HepG2 (cell line): Measurements from ENCODE around the gene CHRNB4. TPM values are rescaled to one million over a fixed set of nuclear protein-coding genes. Genes with fewer than 3 reads are reported as not detected.

Source experiments
- ATAC-seq: fragments of 200-7000 bp; cut with Tn5 transposase; 3 replicates; pipeline ENCODE4 v1.9.1; 2020; ENCODE audit warnings: mild to moderate bottlenecking, moderate library complexity
- BruUV-seq: library from RNA; stranded (reverse); fragments of 400-500 nt; replicated peaks from 2 replicates; lab custom pipeline; 2021; lab: Mats Ljungman, UMichigan
- CTCF ChIA-PET: fragments of 300-600 bp; formaldehyde crosslinking; extraction: SDS; loops from one replicate; lab custom pipeline; 2021; ENCODE audit warnings: low total read pairs, inconsistent platforms, low intra/inter-chr PET ratio; lab: Yijun Ruan, JAX
- POLR2A ChIA-PET: fragments of 350-600 bp; sonication (Branson Sonifier 250); formaldehyde crosslinking; loops from one replicate; lab custom pipeline; 2020; ENCODE audit warnings: antibody characterized with exemption, inconsistent platforms; lab: Yijun Ruan, JAX
- DNase-seq: peaks from one replicate; pipeline ENCODE4 v3.0.0-alpha.2; 2015; ENCODE audit warnings: low spot score
- FAIRE-seq: peaks from 3 replicates; lab custom pipeline; 2011; peaks lifted over from hg19 to GRCh38; lab: Jason Lieb, UNC
- H2AFZ ChIP-seq: one replicate; pipeline ENCODE4 v1.6.1; 2011; ENCODE audit warnings: low read length, inconsistent platforms
- H3K27ac ChIP-seq: fragments of 300-600 bp; 3 replicates; pipeline ENCODE4 v1.8.0; 2011; ENCODE audit warnings: mixed run types, mild to moderate bottlenecking, mixed read lengths, low read length, inconsistent platforms; ENCODE audit not compliant: insufficient read depth; ENCODE audit errors: extremely low read length
- H3K27me3 ChIP-seq, 2 experiments: fragments of 200-600 bp in 1 of 2; 2 replicates in 1 of 2; 3 replicates in 1 of 2; pipeline versions ENCODE4 v1.6.0 to v1.8.0; 2011; ENCODE audit warnings: low read length in 2 of 2, mild to moderate bottlenecking in 2 of 2, moderate library complexity in 2 of 2, inconsistent platforms in 1 of 2; ENCODE audit not compliant: insufficient read depth in 2 of 2, control insufficient read depth in 1 of 2
- H3K36me3 ChIP-seq, 2 experiments: fragments of 200-600 bp in 1 of 2; replicated peaks in 1 of 2; 2 replicates in 1 of 2; 3 replicates in 1 of 2; pipeline versions ENCODE4 v1.5.1 to v1.8.0; 2011; ENCODE audit warnings: low read length in 2 of 2, inconsistent platforms in 1 of 2; ENCODE audit not compliant: insufficient read depth in 2 of 2, control insufficient read depth in 1 of 2
- H3K4me1 ChIP-seq: 2 replicates; pipeline ENCODE4 v1.5.1; 2012; ENCODE audit warnings: low read length, inconsistent platforms; ENCODE audit not compliant: insufficient read depth
- H3K4me2 ChIP-seq: 2 replicates; pipeline ENCODE4 v1.6.0; 2011; ENCODE audit warnings: low read depth, low read length, inconsistent platforms
- H3K4me3 ChIP-seq, 3 experiments: fragments of 200-600 bp in 1 of 3; sonication (generic), shearing (Covaris generic) in 1 of 3; replicated peaks in 1 of 3; 2 replicates each; pipeline ENCODE4 v1.5.1; 2011 to 2016; ENCODE audit warnings: low read length in 3 of 3, inconsistent platforms in 2 of 3, low read depth in 2 of 3, mild to moderate bottlenecking in 2 of 3, control low read depth in 1 of 3, mixed read lengths in 1 of 3; ENCODE audit not compliant: insufficient read depth in 1 of 3
- H3K79me2 ChIP-seq: one replicate; pipeline ENCODE4 v1.6.1; 2011; ENCODE audit warnings: low read length, inconsistent platforms; ENCODE audit not compliant: insufficient read depth
- H3K9ac ChIP-seq: 2 replicates; pipeline ENCODE4 v1.6.0; 2011; ENCODE audit warnings: mild to moderate bottlenecking, low read depth, low read length, inconsistent platforms; ENCODE audit not compliant: insufficient read depth
- H3K9me3 ChIP-seq: 2 replicates; pipeline ENCODE4 v1.5.1; 2012; ENCODE audit warnings: mild to moderate bottlenecking, low read length
- H4K20me1 ChIP-seq: 2 replicates; pipeline ENCODE4 v1.6.0; 2011; ENCODE audit warnings: inconsistent platforms, mild to moderate bottlenecking, low read length, moderate library complexity; ENCODE audit not compliant: insufficient read depth
- CCDC6 ChIP-seq: sonication (generic); formaldehyde crosslinking; IDR thresholded peaks from 2 replicates; pipeline ENCODE4 v1.8.1; 2022; ENCODE audit warnings: mild to moderate bottlenecking, missing genetic modification reagents, moderate library complexity
- CENPBD1 ChIP-seq: sonication (generic); formaldehyde crosslinking; IDR thresholded peaks from 2 replicates; pipeline ENCODE4 v1.8.0; 2022; ENCODE audit warnings: missing genetic modification reagents, low read depth, mild to moderate bottlenecking, borderline replicate concordance
- ELK4 ChIP-seq: sonication (generic); formaldehyde crosslinking; IDR thresholded peaks from 2 replicates; pipeline ENCODE4 v1.9.0; 2021; ENCODE audit warnings: missing genetic modification reagents, borderline replicate concordance
- HNF1B ChIP-seq: sonication (generic); formaldehyde crosslinking; IDR thresholded peaks from 2 replicates; pipeline ENCODE4 v1.5.1; 2020; ENCODE audit warnings: mild to moderate bottlenecking, moderate library complexity, missing genetic modification reagents
- ZMAT3 ChIP-seq: sonication (generic); formaldehyde crosslinking; conservative IDR thresholded peaks from 2 replicates; pipeline ENCODE4 v1.7.0; 2021; ENCODE audit warnings: missing genetic modification reagents
- ZNF652 ChIP-seq: IDR thresholded peaks from 2 replicates; pipeline ENCODE4 v1.6.1; 2016; ENCODE audit warnings: low read depth, borderline replicate concordance
- ZNF766 ChIP-seq: sonication (generic); formaldehyde crosslinking; IDR thresholded peaks from 2 replicates; pipeline ENCODE4 v1.5.0; 2020; ENCODE audit warnings: missing genetic modification reagents, borderline replicate concordance
- WGBS: methylation state at CpG from one replicate; pipeline ENCODE4 v1.1.6; 2017; ENCODE audit warnings: low lambda C conversion rate; 5-methylcytosine and 5-hydroxymethylcytosine counted together
- in situ Hi-C: cut with HindIII; loops from 2 replicates; pipeline ENCODE4 v1.10.0; 2017; ENCODE audit warnings: low pct_unique_long_range_greater_than_20kb; ENCODE audit not compliant: extremely low pct_ligation_motif_present
- intact Hi-C: fragments of 100-400 bp; cut with micrococcal nuclease; formaldehyde crosslinking; loops from one replicate; pipeline ENCODE4 v1.10.0; 2022; ENCODE audit not compliant: unreplicated experiment
- polyA plus RNA-seq, 8 experiments: library from polyadenylated mRNA; depleted of rRNA in 3 of 8; stranded (reverse) in 7 of 8; unstranded in 1 of 8; fragments of >200 nt; fragmentation: Illumina TruSeq in 4 of 8; extraction: Trizol in 4 of 8; gene quantifications; 2 replicates each; pipeline versions ENCODE4 v1.2.1 to v1.2.3, GENCODE V29; 2011 to 2016; ENCODE audit warnings: low read depth in 4 of 8, missing spikeins in 1 of 8, mixed read lengths in 1 of 8; ENCODE audit not compliant: insufficient read depth in 1 of 8
- total RNA-seq, 5 experiments: library from RNA; depleted of rRNA; stranded (reverse); fragments of >200 nt; fragmentation: Illumina TruSeq; extraction: Trizol; gene quantifications; 2 replicates each; pipeline ENCODE4 v1.2.3, GENCODE V29; 2016; ENCODE audit warnings: low read depth in 1 of 5

Gene CHRNB4
- total and polyA plus RNA-seq, 2 of the 13 experiments (the other 11 are each of a cell fraction or from before 2014, with no cell fraction given): not detected

GRCh38 chr15:78685925-78686324 lies 44.9 kb upstream of the CHRNB4 start (continued):
- no peak for TF ChIP-seq CCDC6 (CRISPR knock-in tag)
- no peak for TF ChIP-seq HNF1B (CRISPR knock-in tag)
- TF ChIP-seq CENPBD1 (CRISPR knock-in tag): no peak
- no peak for TF ChIP-seq ELK4 (CRISPR knock-in tag)

GRCh38 chr15:78685159-78685921 lies 44.3 kb upstream of the CHRNB4 start:
- no peaks in the 10 kb centered on the region for H3K4me1 ChIP-seq

More at GRCh38 chr15:78685159-78685921, 44.3 kb upstream of the CHRNB4 start:
- no peaks in the 10 kb centered on the region for H3K36me3 ChIP-seq
- ChIA-PET CTCF (no interaction called here), POLR2A (no interaction called here)
- in situ Hi-C loops (no loop called here), intact Hi-C loops (no loop called here)
- FAIRE-seq (no peak), ATAC-seq (no peak), DNase-seq (no peak)
- H4K20me1 ChIP-seq: no peaks in the 10 kb centered on the region
- no peak overlapping the region for H3K27ac ChIP-seq
- BruUV-seq: no TSS peak
- no peak overlapping the region for H2AFZ ChIP-seq
- no peaks in the 10 kb centered on the region; a peak in 2 of 5 replicates for H3K27me3 ChIP-seq
- H3K4me2 ChIP-seq: no peak overlapping the region
- WGBS: 26% methylated on average over 8 of the region's 8 CpGs
- H3K9ac ChIP-seq: no peak overlapping the region
- H3K9me3 ChIP-seq: no peaks in the 10 kb centered on the region
- no peak overlapping the region for H3K4me3 ChIP-seq
- peak; percentile 62 for TF ChIP-seq ZNF652 (CRISPR knock-in tag)
- TF ChIP-seq ZMAT3: no peak
- no peak for TF ChIP-seq ZNF766 (CRISPR knock-in tag)
- no peaks in the 10 kb centered on the region for H3K79me2 ChIP-seq
